OCI-LY1 (cell line): ENCODE measurements around the gene PBX1.

Experiments
- H2AFZ ChIP-seq: fragments of 200-600 bp; sonication (generic), shearing (Covaris generic); 2 replicates; pipeline ENCODE4 v1.6.0; 2014; ENCODE audit warnings: antibody characterized with exemption, mild to moderate bottlenecking, low read length
- H3F3A ChIP-seq: fragments of 200-600 bp; sonication (generic), shearing (Covaris generic); 2 replicates; pipeline ENCODE4 v1.6.0; 2014; ENCODE audit warnings: mild to moderate bottlenecking, antibody characterized with exemption, low read length, moderate library complexity; ENCODE audit not compliant: insufficient read depth
- H3K27ac ChIP-seq: fragments of 200-600 bp; sonication (generic); 2 replicates; pipeline ENCODE4 v1.5.1; 2014; ENCODE audit warnings: low read length, mixed run types, mild to moderate bottlenecking, low read depth; ENCODE audit not compliant: poor library complexity, severe bottlenecking
- H3K27me3 ChIP-seq: fragments of 200-600 bp; sonication (generic); 2 replicates; pipeline ENCODE4 v1.6.0; 2014; ENCODE audit warnings: antibody characterized with exemption, mild to moderate bottlenecking, low read length, moderate library complexity; ENCODE audit not compliant: insufficient read depth
- H3K36me3 ChIP-seq: fragments of 200-600 bp; sonication (generic); 2 replicates; pipeline ENCODE4 v1.6.1; 2014; ENCODE audit warnings: mild to moderate bottlenecking, antibody characterized with exemption, low read length, moderate library complexity, mixed read lengths; ENCODE audit not compliant: insufficient read depth
- H3K4me1 ChIP-seq: fragments of 200-600 bp; sonication (generic); 2 replicates; pipeline ENCODE4 v1.5.1; 2014; ENCODE audit warnings: mild to moderate bottlenecking, low read length, moderate library complexity; ENCODE audit not compliant: insufficient read depth, severe bottlenecking
- H3K4me2 ChIP-seq: fragments of 200-600 bp; sonication (generic), shearing (Covaris generic); 2 replicates; pipeline ENCODE4 v1.6.1; 2014; ENCODE audit warnings: low read length
- H3K4me3 ChIP-seq: fragments of 200-600 bp; sonication (generic); 2 replicates; pipeline ENCODE4 v1.5.1; 2014; ENCODE audit warnings: low read length, low read depth, mild to moderate bottlenecking, mixed read lengths; ENCODE audit not compliant: poor library complexity, severe bottlenecking
- H3K79me2 ChIP-seq: fragments of 200-600 bp; shearing (Covaris generic); 2 replicates; pipeline ENCODE4 v1.6.1; 2016; ENCODE audit warnings: mixed run types, low read length, mixed read lengths; ENCODE audit not compliant: insufficient read depth
- H3K9ac ChIP-seq: fragments of 200-600 bp; sonication (generic), shearing (Covaris generic); 2 replicates; pipeline ENCODE4 v1.6.1; 2014; ENCODE audit warnings: mild to moderate bottlenecking, low read length, mixed read lengths
- H3K9me2 ChIP-seq: fragments of 200-600 bp; sonication (generic), shearing (Covaris generic); 2 replicates; pipeline ENCODE4 v1.6.1; 2014; ENCODE audit warnings: low read depth, mild to moderate bottlenecking, low read length, mixed read lengths
- H3K9me3 ChIP-seq: fragments of 200-600 bp; shearing (Covaris generic); 2 replicates; pipeline ENCODE4 v1.6.1; 2014; ENCODE audit warnings: low read length, mixed read lengths
- H4K20me1 ChIP-seq: fragments of 200-600 bp; sonication (generic), shearing (Covaris generic); 2 replicates; pipeline ENCODE4 v1.6.0; 2016; ENCODE audit warnings: mild to moderate bottlenecking, low read length; ENCODE audit not compliant: insufficient read depth
- EZH2 ChIP-seq: fragments of 200-600 bp; sonication (generic), shearing (Covaris generic); IDR thresholded peaks from 2 replicates; pipeline ENCODE4 v1.8.0; 2017; ENCODE audit warnings: borderline replicate concordance, mixed run types, mild to moderate bottlenecking, antibody characterized with exemption, low read length, moderate library complexity, mixed read lengths
- TF ChIP-seq, protein P1 (sequence below): fragments of 200-600 bp; sonication (generic), shearing (Covaris generic); IDR thresholded peaks from 2 replicates; pipeline ENCODE4 v1.5.1; 2017; ENCODE audit warnings: mild to moderate bottlenecking, antibody characterized with exemption, low read length, moderate library complexity, mixed read lengths

PBX1 gene

GRCh38 chr1:164628772-164629171, 69.8 kb downstream of the PBX1 start:
- Histone ChIP-seq H4K20me1 (no peaks in the 10 kb centered on the region), H3K79me2 (no peaks in the 10 kb centered on the region), H3K9me2 (no peaks in the 10 kb centered on the region), H3K4me3 (no peak overlapping the region), H3K36me3 (no peaks in the 10 kb centered on the region), H3K27me3 (no peaks in the 10 kb centered on the region), H3K4me2 (no peak overlapping the region), H3K9ac (no peak overlapping the region), H2AFZ (no peak overlapping the region), H3F3A (no peaks in the 10 kb centered on the region), H3K4me1 (no peaks in the 10 kb centered on the region), H3K27ac (no peak overlapping the region), H3K9me3 (no peaks in the 10 kb centered on the region)
- no peak for TF ChIP-seq EZH2

GRCh38 chr1:164629971-164630370, 71.0 kb downstream of the PBX1 start:
- H3K4me1 ChIP-seq, result no peaks in the 10 kb centered on the region
- H3K4me2 ChIP-seq, result no peak overlapping the region
- no peaks in the 10 kb centered on the region for H3F3A ChIP-seq
- no peaks in the 10 kb centered on the region for H3K79me2 ChIP-seq
- H3K36me3 ChIP-seq, result no peaks in the 10 kb centered on the region
- H2AFZ ChIP-seq, result no peak overlapping the region
- no peak overlapping the region for H3K4me3 ChIP-seq
- TF ChIP-seq, protein P1, sequence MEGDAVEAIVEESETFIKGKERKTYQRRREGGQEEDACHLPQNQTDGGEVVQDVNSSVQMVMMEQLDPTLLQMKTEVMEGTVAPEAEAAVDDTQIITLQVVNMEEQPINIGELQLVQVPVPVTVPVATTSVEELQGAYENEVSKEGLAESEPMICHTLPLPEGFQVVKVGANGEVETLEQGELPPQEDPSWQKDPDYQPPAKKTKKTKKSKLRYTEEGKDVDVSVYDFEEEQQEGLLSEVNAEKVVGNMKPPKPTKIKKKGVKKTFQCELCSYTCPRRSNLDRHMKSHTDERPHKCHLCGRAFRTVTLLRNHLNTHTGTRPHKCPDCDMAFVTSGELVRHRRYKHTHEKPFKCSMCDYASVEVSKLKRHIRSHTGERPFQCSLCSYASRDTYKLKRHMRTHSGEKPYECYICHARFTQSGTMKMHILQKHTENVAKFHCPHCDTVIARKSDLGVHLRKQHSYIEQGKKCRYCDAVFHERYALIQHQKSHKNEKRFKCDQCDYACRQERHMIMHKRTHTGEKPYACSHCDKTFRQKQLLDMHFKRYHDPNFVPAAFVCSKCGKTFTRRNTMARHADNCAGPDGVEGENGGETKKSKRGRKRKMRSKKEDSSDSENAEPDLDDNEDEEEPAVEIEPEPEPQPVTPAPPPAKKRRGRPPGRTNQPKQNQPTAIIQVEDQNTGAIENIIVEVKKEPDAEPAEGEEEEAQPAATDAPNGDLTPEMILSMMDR, result no peak
- TF ChIP-seq EZH2, result no peak
- no peaks in the 10 kb centered on the region for H3K27me3 ChIP-seq
- H4K20me1 ChIP-seq, result no peaks in the 10 kb centered on the region
- H3K9me3 ChIP-seq, result no peaks in the 10 kb centered on the region
- H3K9ac ChIP-seq, result no peak overlapping the region
- no peak overlapping the region for H3K27ac ChIP-seq
- no peaks in the 10 kb centered on the region for H3K9me2 ChIP-seq

- Histone ChIP-seq H4K20me1 (no peaks in the 10 kb centered on the region), H3K27ac (no peak overlapping the region), H2AFZ (no peak overlapping the region), H3K4me1 (no peaks in the 10 kb centered on the region), H3K9me3 (no peaks in the 10 kb centered on the region), H3K79me2 (no peaks in the 10 kb centered on the region), H3K36me3 (no peaks in the 10 kb centered on the region), H3K9ac (no peak overlapping the region), H3F3A (no peaks in the 10 kb centered on the region), H3K4me3 (no peak overlapping the region), H3K4me2 (no peak overlapping the region), H3K27me3 (no peaks in the 10 kb centered on the region), H3K9me2 (no peaks in the 10 kb centered on the region)
- TF ChIP-seq EZH2, result no peak
- TF ChIP-seq, protein P1, result no peak
Observed at GRCh38 chr1:164630626-164631396, 71.8 kb downstream of the PBX1 start.

DNA sequence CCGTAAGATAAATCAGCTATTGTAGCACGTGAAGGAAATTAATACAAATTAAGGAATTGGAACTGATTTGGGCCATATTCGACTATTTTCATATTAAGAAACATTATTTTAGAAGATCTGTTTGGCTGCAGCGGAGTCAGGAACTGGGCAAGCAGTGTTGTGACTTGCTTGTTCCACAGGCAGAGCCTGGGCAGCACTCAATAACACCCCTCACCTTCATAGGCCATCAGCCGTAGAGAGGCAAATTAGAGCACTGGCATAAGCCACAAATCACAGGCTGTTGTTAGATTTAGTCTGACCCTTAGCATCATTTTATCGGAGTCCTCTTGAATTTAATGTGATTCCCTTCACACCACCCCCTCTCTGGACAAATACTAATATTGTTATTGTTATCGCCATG, 72.8 kb downstream of the PBX1 start:
- H3K9ac ChIP-seq, result no peak overlapping the region
- H3K4me3 ChIP-seq, result no peak overlapping the region
- no peak overlapping the region for H3K4me2 ChIP-seq
- no peaks in the 10 kb centered on the region for H3K9me2 ChIP-seq
- H3K36me3 ChIP-seq, result no peaks in the 10 kb centered on the region
- H3K4me1 ChIP-seq, result no peaks in the 10 kb centered on the region
- no peaks in the 10 kb centered on the region for H3K79me2 ChIP-seq
- no peaks in the 10 kb centered on the region for H3K9me3 ChIP-seq
- H2AFZ ChIP-seq, result no peak overlapping the region
- no peaks in the 10 kb centered on the region for H3F3A ChIP-seq
- no peaks in the 10 kb centered on the region for H3K27me3 ChIP-seq
- TF ChIP-seq EZH2, result no peak
- TF ChIP-seq, protein P1, result no peak
- no peaks in the 10 kb centered on the region for H4K20me1 ChIP-seq
- H3K27ac ChIP-seq, result no peak overlapping the region
